ENCODE measurements around the gene OTP.

The OTP gene

GRCh38 chr5:77644371-77645157, 6.1 kb upstream of the OTP start:
- Histone ChIP-seq H3K27me3 (ENCODE audit: insufficient read depth, low read length) (peaks cover 95% of the 10 kb centered on the region), H3K4me3 (ENCODE audit: low read length) (no peak overlapping the region), H3K4me1 (ENCODE audit: insufficient read depth, low read length) (peaks cover 9% of the 10 kb centered on the region), H3K36me3 (ENCODE audit: insufficient read depth, low read length) (no peaks in the 10 kb centered on the region), H2AFZ (ENCODE audit: low read depth, low read length) (no peak overlapping the region), H3K9me3 (ENCODE audit: low read length) (no peaks in the 10 kb centered on the region)

DNA sequence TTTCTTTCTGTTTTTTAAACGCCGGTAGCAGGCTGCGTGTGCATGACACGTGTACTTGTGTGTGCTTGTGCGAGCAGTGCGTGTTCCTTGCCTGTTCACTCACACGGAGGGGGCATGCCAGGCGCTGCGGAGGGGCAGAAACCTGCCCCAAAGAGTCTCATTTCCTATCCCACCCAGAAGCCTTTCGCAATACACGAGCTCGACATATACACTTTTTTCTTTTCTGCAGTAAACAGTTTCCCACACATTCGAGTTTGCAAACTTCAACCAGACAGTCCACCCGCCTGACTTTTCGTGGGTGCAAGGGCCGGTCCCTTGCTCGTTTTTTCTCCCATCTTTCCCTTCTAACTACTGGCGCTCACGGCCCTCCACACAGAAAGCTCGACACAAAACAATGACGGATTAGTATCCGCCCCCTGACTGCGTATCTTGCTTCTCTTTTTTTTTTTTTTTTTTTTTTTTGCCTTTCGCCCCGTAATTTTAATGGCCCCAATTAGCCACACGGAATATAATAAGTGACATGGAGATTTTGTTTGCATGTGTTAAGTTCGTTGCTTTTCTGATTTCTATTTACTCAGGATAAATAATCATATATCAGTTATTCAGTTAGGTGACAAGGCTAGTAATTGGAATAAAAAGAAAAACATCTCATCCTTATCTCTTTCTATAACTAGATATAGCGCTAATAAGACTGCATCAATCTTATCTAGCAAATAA, 5.3 kb upstream of the OTP start:
- no peaks in the 10 kb centered on the region for H3K36me3 ChIP-seq (ENCODE audit: insufficient read depth, low read length)
- peaks cover 13% of the 10 kb centered on the region for H3K4me1 ChIP-seq (ENCODE audit: insufficient read depth, low read length)
- H3K4me3 ChIP-seq (ENCODE audit: low read length): no peak overlapping the region
- H2AFZ ChIP-seq (ENCODE audit: low read depth, low read length): no peak overlapping the region
- H3K27me3 ChIP-seq (ENCODE audit: insufficient read depth, low read length): peaks cover 95% of the 10 kb centered on the region
- no peaks in the 10 kb centered on the region for H3K9me3 ChIP-seq (ENCODE audit: low read length)

- H3K27me3 ChIP-seq (ENCODE audit: insufficient read depth, low read length): peaks cover 95% of the 10 kb centered on the region
- H3K36me3 ChIP-seq (ENCODE audit: insufficient read depth, low read length): no peaks in the 10 kb centered on the region
- no peaks in the 10 kb centered on the region for H3K9me3 ChIP-seq (ENCODE audit: low read length)
- no peak overlapping the region for H2AFZ ChIP-seq (ENCODE audit: low read depth, low read length)
- H3K4me1 ChIP-seq (ENCODE audit: insufficient read depth, low read length): peaks cover 14% of the 10 kb centered on the region
- H3K4me3 ChIP-seq (ENCODE audit: low read length): no peak overlapping the region
These were observed 4.5 kb upstream of the OTP start for GRCh38 chr5:77642738-77643653.

DNA sequence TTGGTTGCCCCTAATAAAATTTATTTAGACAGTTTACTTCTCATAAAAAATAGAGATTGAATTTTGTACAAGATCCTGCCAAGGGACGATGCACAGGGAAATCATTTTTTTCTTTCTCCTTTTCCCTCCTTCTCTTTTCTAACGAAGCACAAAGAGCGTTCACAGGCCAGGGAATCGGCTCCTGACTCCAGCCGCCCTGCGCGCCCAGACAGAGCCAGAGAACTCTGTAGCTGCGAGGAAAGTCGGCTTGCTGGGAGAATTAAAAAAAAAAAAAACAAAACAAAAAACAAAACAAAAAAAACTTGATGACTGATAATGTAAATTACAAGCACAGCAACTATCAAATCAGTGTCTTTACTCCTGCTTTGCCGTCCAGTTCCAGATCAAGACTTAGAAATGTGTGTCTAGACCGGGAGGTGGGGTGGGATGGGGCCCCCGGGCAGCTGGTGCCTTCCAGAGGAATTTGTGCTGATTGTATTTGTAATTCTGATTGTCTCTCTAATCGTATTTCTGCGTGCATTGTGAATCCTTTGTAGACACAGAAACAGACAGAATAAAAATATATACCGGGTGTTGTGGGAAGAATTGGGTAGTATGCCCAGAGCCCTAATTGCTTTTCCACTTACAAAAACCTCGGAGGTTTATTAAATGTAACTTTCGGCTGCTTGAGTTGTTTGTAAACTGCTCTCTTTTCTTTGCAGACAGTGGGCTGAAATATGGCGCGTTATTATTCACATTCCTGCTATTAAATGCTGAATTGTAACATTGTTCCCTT, 3.6 kb upstream of the OTP start:
- H2AFZ ChIP-seq (ENCODE audit: low read depth, low read length): no peak overlapping the region
- H3K27me3 ChIP-seq (ENCODE audit: insufficient read depth, low read length): peaks cover 96% of the 10 kb centered on the region
- H3K4me1 ChIP-seq (ENCODE audit: insufficient read depth, low read length): peaks cover 14% of the 10 kb centered on the region
- no peaks in the 10 kb centered on the region for H3K9me3 ChIP-seq (ENCODE audit: low read length)
- no peaks in the 10 kb centered on the region for H3K36me3 ChIP-seq (ENCODE audit: insufficient read depth, low read length)
- H3K4me3 ChIP-seq (ENCODE audit: low read length): no peak overlapping the region

GRCh38 chr5:77641397-77641943, 3.0 kb upstream of the OTP start:
- Histone ChIP-seq H3K9me3 (ENCODE audit: low read length) (no peaks in the 10 kb centered on the region), H3K36me3 (ENCODE audit: insufficient read depth, low read length) (no peaks in the 10 kb centered on the region), H3K4me3 (ENCODE audit: low read length) (no peak overlapping the region), H3K4me1 (ENCODE audit: insufficient read depth, low read length) (peaks cover 14% of the 10 kb centered on the region), H3K27me3 (ENCODE audit: insufficient read depth, low read length) (peaks cover 96% of the 10 kb centered on the region), H2AFZ (ENCODE audit: low read depth, low read length) (no peak overlapping the region)

GRCh38 chr5:77640589-77641396, 2.3 kb upstream of the OTP start:
- Histone ChIP-seq H3K36me3 (ENCODE audit: insufficient read depth, low read length) (no peaks in the 10 kb centered on the region), H3K4me1 (ENCODE audit: insufficient read depth, low read length) (peaks cover 14% of the 10 kb centered on the region), H2AFZ (ENCODE audit: low read depth, low read length) (no peak overlapping the region), H3K4me3 (ENCODE audit: low read length) (no peak overlapping the region), H3K9me3 (ENCODE audit: low read length) (no peaks in the 10 kb centered on the region), H3K27me3 (ENCODE audit: insufficient read depth, low read length) (peaks cover 96% of the 10 kb centered on the region)

GRCh38 chr5:77638763-77639671, 504 bp upstream of the OTP start:
- Histone ChIP-seq H3K27me3 (ENCODE audit: insufficient read depth, low read length) (peaks cover 99% of the 10 kb centered on the region), H3K36me3 (ENCODE audit: insufficient read depth, low read length) (no peaks in the 10 kb centered on the region), H3K4me1 (ENCODE audit: insufficient read depth, low read length) (peaks cover 12% of the 10 kb centered on the region), H3K4me3 (ENCODE audit: low read length) (peak overlapping the region; percentile 15), H3K9me3 (ENCODE audit: low read length) (no peaks in the 10 kb centered on the region), H2AFZ (ENCODE audit: low read depth, low read length) (peak overlapping the region; percentile 28)

GRCh38 chr5:77637170-77637997, 1.1 kb downstream of the OTP start:
- Histone ChIP-seq H3K9me3 (ENCODE audit: low read length) (no peaks in the 10 kb centered on the region), H3K4me3 (ENCODE audit: low read length) (no peak overlapping the region), H3K36me3 (ENCODE audit: insufficient read depth, low read length) (no peaks in the 10 kb centered on the region), H3K27me3 (ENCODE audit: insufficient read depth, low read length) (peaks cover 99% of the 10 kb centered on the region), H2AFZ (ENCODE audit: low read depth, low read length) (no peak overlapping the region), H3K4me1 (ENCODE audit: insufficient read depth, low read length) (peaks cover 12% of the 10 kb centered on the region)

DNA sequence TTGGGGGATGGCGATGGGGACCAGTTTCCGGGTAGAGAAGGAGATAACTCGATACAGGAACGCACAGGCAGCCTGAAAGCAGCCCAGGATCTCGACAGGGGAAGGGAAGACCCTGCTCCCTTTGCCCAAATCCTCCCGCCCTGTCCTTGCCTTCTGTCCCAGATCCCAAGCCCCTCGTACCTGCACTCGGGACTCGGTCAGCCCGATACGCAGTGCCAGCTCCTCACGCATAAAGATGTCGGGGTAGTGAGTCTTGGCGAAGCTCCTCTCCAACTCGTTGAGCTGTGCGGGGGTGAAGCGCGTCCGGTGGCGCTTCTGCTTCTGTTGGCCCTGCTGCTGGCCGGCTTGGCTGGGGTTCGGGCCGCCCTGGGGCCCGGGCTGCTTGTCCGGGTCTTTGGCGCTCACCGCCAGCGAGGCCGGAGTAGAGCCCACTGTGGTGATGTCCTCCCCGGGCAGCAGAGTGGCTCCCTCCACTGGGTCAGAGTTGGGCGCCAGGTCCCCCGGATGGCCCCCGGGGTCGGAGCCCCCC, 1.8 kb downstream of the OTP start:
- peaks cover 12% of the 10 kb centered on the region for H3K4me1 ChIP-seq (ENCODE audit: insufficient read depth, low read length)
- H3K4me3 ChIP-seq (ENCODE audit: low read length): no peak overlapping the region
- peaks cover 99% of the 10 kb centered on the region for H3K27me3 ChIP-seq (ENCODE audit: insufficient read depth, low read length)
- no peaks in the 10 kb centered on the region for H3K36me3 ChIP-seq (ENCODE audit: insufficient read depth, low read length)
- H3K9me3 ChIP-seq (ENCODE audit: low read length): no peaks in the 10 kb centered on the region
- H2AFZ ChIP-seq (ENCODE audit: low read depth, low read length): no peak overlapping the region

GRCh38 chr5:77635917-77636640, 2.4 kb downstream of the OTP start:
- Histone ChIP-seq H2AFZ (ENCODE audit: low read depth, low read length) (no peak overlapping the region), H3K4me1 (ENCODE audit: insufficient read depth, low read length) (peaks cover 12% of the 10 kb centered on the region), H3K4me3 (ENCODE audit: low read length) (no peak overlapping the region), H3K27me3 (ENCODE audit: insufficient read depth, low read length) (peaks cover 98% of the 10 kb centered on the region), H3K9me3 (ENCODE audit: low read length) (no peaks in the 10 kb centered on the region), H3K36me3 (ENCODE audit: insufficient read depth, low read length) (no peaks in the 10 kb centered on the region)
